Loucy (cell line): Measurements from ENCODE around the gene SLC4A5.

Experiments used
- CTCF ChIP-seq: fragments of 200-600 bp; sonication (generic); conservative IDR thresholded peaks from 2 replicates; pipeline ENCODE4 v1.5.1; 2014; ENCODE audit warnings: mild to moderate bottlenecking, antibody characterized with exemption, low read length
- EZH2phosphoT487 ChIP-seq: fragments of 200-600 bp; IDR thresholded peaks from 2 replicates; pipeline ENCODE4 v1.6.1; 2018; ENCODE audit warnings: antibody characterized with exemption, mild to moderate bottlenecking, moderate library complexity, borderline replicate concordance

GRCh38 chr2:74278694-74279093, 64.5 kb downstream of the SLC4A5 start:
- TF ChIP-seq CTCF (no peak), EZH2phosphoT487 (no peak)
